ENCODE measurements around the gene ERICH6. TPM values are rescaled to one million over a fixed set of nuclear protein-coding genes. Genes with fewer than 3 reads are reported as not detected.
A peak's percentile ranks its signal among the peaks of the same experiment; 100 is the strongest.

ERICH6 gene
- polyA plus RNA-seq, 6 donors from 2014 or later, result 0.58 to 0.88 TPM; not detected in 4

DNA sequence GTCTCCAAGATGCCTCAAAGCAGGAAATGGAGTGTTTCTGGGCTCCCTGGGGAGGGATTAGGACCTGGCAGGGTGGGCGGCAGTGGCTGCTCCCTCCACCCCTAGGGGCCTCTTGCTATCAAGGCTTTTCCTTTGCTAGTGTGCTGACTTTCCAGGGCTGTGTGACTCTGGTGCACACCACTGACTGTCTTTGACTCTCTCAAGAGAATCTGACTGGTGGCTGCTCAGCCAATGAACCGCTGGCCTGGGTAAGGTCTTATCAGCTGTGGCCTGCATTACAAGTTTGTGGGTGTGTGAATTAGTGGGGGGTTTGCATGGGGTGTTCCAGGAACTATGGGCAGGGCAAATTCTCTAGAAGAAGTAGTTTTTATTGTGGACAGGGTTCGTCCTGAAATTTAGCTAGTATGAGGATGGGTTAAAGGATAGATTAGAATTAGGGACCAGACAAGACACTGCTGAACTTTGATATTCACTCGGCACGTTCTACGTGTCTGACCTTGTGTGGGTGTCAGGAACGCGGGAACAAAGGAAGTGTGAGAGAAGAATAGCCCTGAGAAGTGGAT, 29.7 kb upstream of the ERICH6 start:
- ATAC-seq (ENCODE audit: low read depth in 2 of 2) (no peak), DNase-seq (no peak)
- Mint-ChIP-seq H3K4me1 (peaks cover 17 to 24% (median 18%) of the 10 kb centered on the region in 3 donors), H3K4me3 (no peak overlapping the region), H3K36me3 (no peaks in the 10 kb centered on the region), H3K9me3 (no peaks in the 10 kb centered on the region), H3K27ac (peak overlapping the region in 3 of 6 donors; percentile 21 to 59 (median 34)), H3K27me3 (no peaks in the 10 kb centered on the region)

DNA sequence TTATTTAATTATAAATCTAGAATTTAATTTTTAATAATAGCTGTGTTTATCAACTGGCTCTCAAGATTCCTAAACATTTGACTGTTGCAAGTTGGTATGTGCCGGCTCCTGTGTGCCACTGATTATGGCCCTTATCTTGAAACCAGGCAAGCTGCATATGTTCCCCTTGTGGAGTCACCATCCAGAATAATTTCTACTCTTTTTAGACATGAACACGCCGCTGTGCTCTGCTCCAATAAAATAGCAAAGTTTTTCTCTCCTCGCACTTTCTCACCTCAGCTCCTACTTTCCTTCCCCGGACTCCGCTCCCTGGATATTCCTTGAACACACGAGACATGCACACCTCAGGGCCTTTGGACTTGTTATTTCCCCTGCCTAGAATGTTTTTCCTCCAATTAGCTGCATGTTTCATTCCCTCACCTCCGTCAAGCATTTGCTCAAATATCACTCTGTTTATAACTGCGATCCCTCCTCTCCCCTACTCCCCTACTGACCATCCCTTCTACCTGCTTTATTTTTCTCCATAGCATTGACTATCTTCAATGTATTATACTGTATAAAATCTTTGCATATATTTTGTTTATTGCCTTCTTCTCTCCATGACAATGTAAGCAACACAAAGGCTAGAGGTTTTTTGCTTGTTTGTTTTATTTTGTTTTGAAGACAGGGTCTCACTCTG, 26.1 kb upstream of the ERICH6 start:
- DNase-seq (no peak), ATAC-seq (ENCODE audit: low read depth in 2 of 2) (no peak)
- Mint-ChIP-seq H3K36me3 (no peaks in the 10 kb centered on the region), H3K4me3 (no peak overlapping the region), H3K9me3 (no peaks in the 10 kb centered on the region), H3K27me3 (no peaks in the 10 kb centered on the region), H3K4me1 (peaks cover 6 to 15% (median 8%) of the 10 kb centered on the region in 3 donors), H3K27ac (peak overlapping the region in 1 of 6 donors; percentile 78)

DNA sequence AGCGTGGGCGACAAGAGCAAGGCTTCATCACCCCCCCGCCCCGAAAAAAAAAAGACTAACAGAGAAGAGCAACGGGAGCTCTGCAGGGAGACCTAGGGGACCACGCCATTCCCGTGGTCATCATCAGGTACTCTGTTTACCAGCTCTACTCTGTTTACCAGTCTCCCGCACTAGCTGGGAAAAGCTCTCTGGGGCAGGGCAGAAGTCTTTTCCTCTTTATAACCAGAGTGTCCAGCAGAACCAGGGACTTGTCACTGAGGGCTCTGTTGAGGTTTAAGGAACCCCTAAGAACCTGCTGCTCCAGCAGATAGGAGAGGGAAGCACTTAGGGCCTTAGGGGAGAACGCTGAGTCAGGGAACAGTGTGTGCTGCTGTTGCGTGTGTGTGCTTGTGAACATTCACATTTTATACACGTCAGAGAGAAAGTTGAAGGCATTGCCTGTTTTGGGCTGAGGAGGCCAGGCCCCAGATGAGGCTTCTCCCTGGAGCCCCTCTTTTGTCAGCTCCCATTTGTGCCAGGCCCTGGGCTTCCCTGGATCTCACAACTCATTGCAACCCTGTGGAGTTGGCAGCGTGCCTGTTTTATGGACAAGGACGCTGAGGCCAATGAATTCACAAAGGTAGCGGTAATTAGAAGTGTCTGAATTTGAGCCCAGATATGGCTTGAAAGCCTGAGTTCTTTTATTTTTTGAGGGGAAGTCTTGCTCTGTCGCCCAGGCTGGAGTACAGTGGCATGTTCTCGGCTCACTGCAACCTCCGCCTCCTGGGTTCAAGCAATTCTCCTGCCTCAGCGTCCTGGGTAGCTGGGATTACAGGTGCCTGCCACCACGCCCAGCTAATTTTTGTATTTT, 24.2 kb upstream of the ERICH6 start:
- Mint-ChIP-seq H3K4me1 (peaks cover 6 to 8% (median 8%) of the 10 kb centered on the region in 3 donors), H3K36me3 (no peaks in the 10 kb centered on the region), H3K4me3 (no peak overlapping the region), H3K27ac (no peak overlapping the region), H3K27me3 (no peaks in the 10 kb centered on the region), H3K9me3 (no peaks in the 10 kb centered on the region)
- no peak for ATAC-seq (ENCODE audit: low read depth in 2 of 2)
- no peak for DNase-seq

DNA sequence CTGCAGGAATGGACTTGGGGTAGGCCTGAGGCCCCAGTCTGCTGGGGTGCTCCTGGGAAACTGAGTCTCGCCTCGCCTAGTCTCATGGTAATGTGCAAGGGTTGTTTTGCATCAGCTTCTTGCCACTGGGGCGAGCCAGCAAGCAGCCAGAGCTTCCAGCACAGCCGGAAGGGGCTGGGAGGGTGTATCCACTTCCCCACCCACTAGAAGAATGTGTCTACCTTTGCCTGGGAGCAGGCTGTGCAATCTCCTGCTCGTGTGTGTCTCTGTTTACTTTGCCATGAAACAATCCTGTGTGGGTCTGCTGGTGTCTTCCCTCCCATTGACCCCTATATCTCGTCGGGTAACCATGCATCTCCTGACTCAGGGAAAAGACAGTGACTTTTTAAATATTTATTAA, 21.8 kb upstream of the ERICH6 start:
- Mint-ChIP-seq H3K4me1 (peaks cover 0 to 10% (median 4%) of the 10 kb centered on the region in 3 donors), H3K27me3 (no peaks in the 10 kb centered on the region), H3K9me3 (no peaks in the 10 kb centered on the region), H3K4me3 (no peak overlapping the region), H3K36me3 (no peaks in the 10 kb centered on the region), H3K27ac (no peak overlapping the region)
- DNase-seq (no peak), ATAC-seq (ENCODE audit: low read depth in 2 of 2) (no peak)

DNA sequence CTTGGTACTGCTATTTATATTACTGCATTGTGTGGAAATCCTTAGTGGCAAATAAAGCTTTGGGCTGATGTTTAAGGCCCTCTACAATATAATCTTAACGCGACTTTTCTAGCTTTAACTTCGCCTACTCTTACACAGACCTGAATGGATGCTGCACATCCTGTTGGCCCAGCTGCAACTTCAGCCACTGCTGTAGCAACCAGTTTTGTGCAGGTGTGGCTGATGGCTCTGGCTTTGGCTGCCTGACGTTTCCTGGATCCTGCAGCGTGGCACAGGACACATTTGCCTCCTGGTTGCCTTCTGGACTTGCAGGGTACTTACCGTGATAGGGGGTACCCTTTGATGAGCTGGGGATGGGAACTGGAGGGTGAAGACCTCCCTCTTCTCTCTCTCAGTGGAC, 20.2 kb upstream of the ERICH6 start:
- ATAC-seq (ENCODE audit: low read depth in 2 of 2) (no peak), DNase-seq (no peak)
- no peak overlapping the region for H3K4me3 Mint-ChIP-seq
- peaks cover 0 to 10% (median 4%) of the 10 kb centered on the region in 3 donors for H3K4me1 Mint-ChIP-seq
- H3K27me3 Mint-ChIP-seq, result no peaks in the 10 kb centered on the region
- H3K9me3 Mint-ChIP-seq, result no peaks in the 10 kb centered on the region
- H3K36me3 Mint-ChIP-seq, result no peaks in the 10 kb centered on the region
- no peak overlapping the region for H3K27ac Mint-ChIP-seq

DNA sequence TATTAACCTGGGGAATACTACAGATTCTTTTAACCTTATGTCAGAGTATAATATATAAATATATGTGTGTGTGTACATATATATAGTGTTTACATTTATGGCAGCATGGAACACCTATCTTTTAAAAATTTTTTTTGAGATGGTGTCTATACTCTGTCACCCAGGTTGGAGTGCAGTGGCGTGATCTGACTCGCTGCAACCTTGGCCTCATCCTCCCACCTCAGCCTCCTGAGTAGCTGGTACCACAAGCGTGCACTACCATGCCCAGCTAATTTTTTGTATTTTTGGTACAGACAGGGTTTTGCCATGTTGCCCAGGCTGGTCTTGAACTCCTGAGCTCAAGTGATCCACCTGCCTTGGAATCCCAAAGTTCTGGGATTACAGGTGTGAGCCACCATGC, 18.5 kb upstream of the ERICH6 start:
- no peak overlapping the region for H3K27ac Mint-ChIP-seq
- no peaks in the 10 kb centered on the region for H3K9me3 Mint-ChIP-seq
- H3K36me3 Mint-ChIP-seq, result no peaks in the 10 kb centered on the region
- H3K27me3 Mint-ChIP-seq, result no peaks in the 10 kb centered on the region
- peaks cover 0 to 10% (median 4%) of the 10 kb centered on the region in 3 donors for H3K4me1 Mint-ChIP-seq
- DNase-seq (no peak), ATAC-seq (ENCODE audit: low read depth in 2 of 2) (no peak)
- no peak overlapping the region for H3K4me3 Mint-ChIP-seq

DNA sequence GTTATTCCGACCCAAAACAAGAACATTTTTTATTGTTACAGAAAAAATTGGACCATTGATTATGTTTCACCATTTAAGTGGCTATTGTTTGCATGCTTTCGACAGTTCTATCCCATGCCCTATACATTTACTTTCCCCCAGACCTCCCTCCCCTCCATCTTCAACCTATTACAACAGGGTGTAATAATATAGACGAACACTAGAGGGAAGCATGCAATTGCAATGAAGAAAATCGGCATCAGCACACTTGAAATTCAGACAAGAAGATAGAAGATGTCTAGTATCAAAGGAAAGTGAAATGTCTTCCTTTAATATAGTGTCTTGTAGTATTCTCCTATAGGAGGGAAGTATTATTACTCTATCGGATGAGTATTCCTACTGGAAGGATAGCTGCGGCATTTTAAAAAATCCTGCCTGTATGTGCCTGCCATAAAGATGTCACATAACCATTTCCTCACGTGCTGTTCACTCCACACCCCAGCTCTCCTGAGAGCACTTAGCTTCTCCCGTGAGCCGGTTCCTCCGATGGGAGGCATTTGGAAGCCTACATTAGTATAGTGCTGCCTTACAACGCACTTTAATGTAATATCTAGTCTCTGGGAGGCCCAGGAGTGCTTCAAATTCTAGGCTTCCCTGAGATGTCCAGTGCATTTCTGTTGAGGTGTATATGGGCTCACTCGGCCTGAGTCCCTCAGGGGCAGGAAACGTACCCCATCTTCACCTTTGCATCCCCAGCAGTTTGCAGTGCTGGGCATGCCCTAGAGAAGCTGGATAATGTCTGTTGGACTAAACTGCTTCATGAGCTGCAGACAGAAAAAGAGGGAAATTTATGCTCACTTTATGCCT, 17.8 kb upstream of the ERICH6 start:
- peak overlapping the region in 2 of 8 donors; percentile 5 to 42 for H3K4me3 Mint-ChIP-seq
- ATAC-seq (ENCODE audit: low read depth in 2 of 2) (peak; percentile 74 to 90), DNase-seq (peak; percentile 65)
- no peak overlapping the region for H3K27ac Mint-ChIP-seq
- peaks cover 0 to under 1% (median 0%) of the 10 kb centered on the region in 7 donors for H3K9me3 Mint-ChIP-seq
- no peaks in the 10 kb centered on the region for H3K36me3 Mint-ChIP-seq
- H3K4me1 Mint-ChIP-seq, result peaks cover 0 to 10% (median under 1%) of the 10 kb centered on the region in 3 donors
- H3K27me3 Mint-ChIP-seq, result no peaks in the 10 kb centered on the region

DNA sequence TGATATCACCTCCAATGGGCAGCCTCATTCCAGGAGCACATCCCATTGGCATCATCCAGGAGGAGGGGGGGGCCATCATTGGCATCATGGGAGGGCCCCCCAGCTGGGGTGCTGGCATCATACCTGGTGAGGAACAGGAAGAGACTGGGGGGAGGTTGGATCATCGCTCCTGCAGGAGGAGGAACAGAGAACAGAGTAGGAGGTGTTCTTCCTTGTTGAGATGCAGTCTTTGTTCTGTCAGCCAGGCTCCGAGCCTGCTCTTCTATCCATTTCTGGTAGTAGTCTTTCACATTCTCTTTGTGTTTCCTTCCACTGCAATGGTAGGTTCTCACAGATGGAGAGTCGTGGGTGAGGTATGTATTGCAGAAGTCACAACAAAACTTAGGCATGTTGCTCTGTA, 16.7 kb upstream of the ERICH6 start:
- peak overlapping the region in 2 of 6 donors; percentile 22 to 60 for H3K27ac Mint-ChIP-seq
- no peaks in the 10 kb centered on the region for H3K36me3 Mint-ChIP-seq
- no peak overlapping the region for H3K4me3 Mint-ChIP-seq
- H3K27me3 Mint-ChIP-seq, result no peaks in the 10 kb centered on the region
- DNase-seq (no peak), ATAC-seq (ENCODE audit: low read depth in 2 of 2) (no peak)
- H3K4me1 Mint-ChIP-seq, result peaks cover 0 to 8% (median 0%) of the 10 kb centered on the region in 3 donors
- peaks cover 0 to 3% (median 0%) of the 10 kb centered on the region in 7 donors for H3K9me3 Mint-ChIP-seq

DNA sequence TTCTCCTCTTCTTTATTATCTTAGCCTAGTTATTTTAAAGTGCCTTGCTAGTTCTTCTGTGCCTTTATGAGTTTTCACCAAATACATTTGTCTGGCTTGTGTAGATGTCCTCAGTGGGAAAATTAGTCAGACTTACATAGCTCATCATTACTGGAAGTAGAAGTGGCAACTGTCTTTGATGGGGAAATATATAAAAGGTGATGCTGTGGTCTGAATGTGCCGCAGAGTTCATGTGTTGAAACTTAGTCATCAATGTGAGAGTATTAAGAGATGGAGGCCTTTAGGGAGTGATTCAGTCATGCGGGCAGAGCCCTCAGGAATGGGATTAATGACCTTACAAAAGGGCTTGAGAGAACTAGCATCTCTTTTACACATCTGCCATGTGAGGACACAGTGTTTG, 6.4 kb upstream of the ERICH6 start:
- Mint-ChIP-seq H3K27ac (peak overlapping the region in 1 of 6 donors; percentile 13), H3K27me3 (no peaks in the 10 kb centered on the region), H3K9me3 (peaks cover 0 to 3% (median 0%) of the 10 kb centered on the region in 7 donors), H3K4me3 (no peak overlapping the region), H3K4me1 (no peaks in the 10 kb centered on the region), H3K36me3 (peaks cover 15 to 22% of the 10 kb centered on the region in 2 donors)
- ATAC-seq (ENCODE audit: low read depth in 2 of 2), result no peak
- DNase-seq, result no peak

DNA sequence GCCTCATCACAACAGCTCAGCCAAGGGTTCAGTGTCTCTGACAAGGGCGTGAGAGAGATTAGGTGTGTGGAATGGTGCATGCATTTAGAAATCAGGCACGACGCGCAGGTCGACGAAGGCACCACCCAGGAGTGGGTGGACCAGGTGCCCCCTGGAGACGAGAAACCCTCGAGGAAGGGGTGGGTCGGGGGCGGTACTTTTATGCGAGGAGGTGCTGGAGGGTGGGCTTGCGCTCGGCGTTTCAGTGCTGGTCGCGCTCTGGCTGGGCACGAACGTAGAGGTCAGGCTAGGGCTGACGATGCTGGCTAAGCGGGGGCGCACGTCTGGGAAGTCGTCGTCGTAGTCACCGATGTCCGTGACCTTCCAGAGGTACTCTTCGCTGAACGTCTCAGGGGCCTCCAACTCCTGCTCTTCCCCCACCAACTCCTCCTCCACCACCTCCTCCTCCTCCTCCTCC, 393 bp downstream of the ERICH6 start:
- ATAC-seq (ENCODE audit: low read depth in 2 of 2) (peak; percentile 40 to 45), DNase-seq (peak; percentile 52)
- Mint-ChIP-seq H3K4me3 (peak overlapping the region; percentile 85 to 99 (median 96)), H3K4me1 (peaks cover 16 to 27% (median 16%) of the 10 kb centered on the region in 3 donors), H3K9me3 (no peaks in the 10 kb centered on the region), H3K27ac (peak overlapping the region; percentile 98 to 99 (median 99)), H3K36me3 (peaks cover 0 to 6% of the 10 kb centered on the region in 2 donors), H3K27me3 (no peaks in the 10 kb centered on the region)

DNA sequence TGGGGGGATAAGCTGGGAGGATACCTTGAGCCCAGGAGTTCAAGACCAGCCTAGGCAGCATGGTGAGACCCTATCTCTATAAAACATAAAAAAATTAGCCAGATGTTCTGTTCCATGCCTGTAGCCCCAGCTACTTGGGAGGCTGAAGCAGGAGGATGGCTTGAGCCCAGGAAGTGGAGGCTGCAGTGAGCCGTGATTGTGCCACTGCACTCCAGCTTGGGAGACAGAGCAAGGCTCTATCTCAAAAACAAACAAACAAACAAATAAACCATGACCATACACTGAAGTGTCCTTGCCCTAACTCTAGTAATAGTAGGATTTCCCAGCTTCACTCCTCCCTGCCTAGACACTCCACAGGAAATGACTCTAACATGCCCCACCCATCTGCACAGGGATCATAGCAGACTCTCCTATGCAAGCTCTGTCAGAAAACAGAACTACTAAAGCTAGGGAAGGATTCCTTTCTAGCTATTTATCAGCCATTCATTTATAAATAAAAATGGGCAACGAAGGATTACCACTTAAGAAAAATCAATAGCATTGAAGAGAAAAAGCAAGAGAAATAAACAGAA, 4.6 kb downstream of the ERICH6 start:
- H3K4me1 Mint-ChIP-seq, result peaks cover 15 to 26% (median 16%) of the 10 kb centered on the region in 3 donors
- H3K36me3 Mint-ChIP-seq, result no peaks in the 10 kb centered on the region
- ATAC-seq (ENCODE audit: low read depth in 2 of 2) (no peak), DNase-seq (no peak)
- no peak overlapping the region for H3K27ac Mint-ChIP-seq
- H3K4me3 Mint-ChIP-seq, result no peak overlapping the region
- no peaks in the 10 kb centered on the region for H3K27me3 Mint-ChIP-seq
- peaks cover 0 to 4% (median 0%) of the 10 kb centered on the region in 7 donors for H3K9me3 Mint-ChIP-seq

DNA sequence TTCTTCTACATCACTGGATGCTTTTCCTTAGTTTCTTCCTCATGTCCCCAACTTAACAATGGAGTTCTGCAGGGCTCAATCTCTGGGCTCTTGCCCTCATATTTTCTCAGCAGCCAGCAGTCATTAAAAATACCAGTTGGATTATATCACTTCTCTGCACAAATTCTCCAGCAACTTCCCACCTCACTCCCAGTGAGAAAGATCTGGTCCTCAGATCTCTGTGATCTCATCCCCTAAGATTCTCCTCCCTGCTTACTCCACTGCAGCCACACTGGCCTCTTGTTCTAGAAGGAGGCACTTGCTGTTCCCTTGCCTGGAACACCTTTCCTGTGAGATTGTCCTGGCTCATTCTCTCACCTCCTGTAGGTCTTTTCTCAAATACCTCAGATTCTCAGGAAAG, 6.1 kb downstream of the ERICH6 start:
- H3K27ac Mint-ChIP-seq, result no peak overlapping the region
- no peaks in the 10 kb centered on the region for H3K36me3 Mint-ChIP-seq
- H3K4me1 Mint-ChIP-seq, result peaks cover 3 to 11% (median 10%) of the 10 kb centered on the region in 3 donors
- H3K9me3 Mint-ChIP-seq, result peaks cover 0 to 5% (median 1%) of the 10 kb centered on the region in 7 donors
- DNase-seq, result no peak
- H3K27me3 Mint-ChIP-seq, result no peaks in the 10 kb centered on the region
- ATAC-seq (ENCODE audit: low read depth in 2 of 2), result no peak
- no peak overlapping the region for H3K4me3 Mint-ChIP-seq

Measured in naive B cell (primary cell).